GM12878 (cell line): ENCODE measurements around the gene ADGRL3.

ENCODE experiments used
- ATF3 ChIP-seq: IDR thresholded peaks from 2 replicates; pipeline ENCODE4 v1.6.1; 2011; ENCODE audit warnings: low read depth, mild to moderate bottlenecking, low read length, moderate library complexity, borderline replicate concordance; ENCODE audit errors: extremely low read depth
- CHD4 ChIP-seq: fragments of 200-600 bp; sonication (generic); IDR thresholded peaks from 2 replicates; pipeline ENCODE4 v1.6.1; 2016; ENCODE audit warnings: mild to moderate bottlenecking
- EZH2 ChIP-seq: IDR thresholded peaks from 2 replicates; pipeline ENCODE4 v1.6.1; 2012; ENCODE audit warnings: low read depth, mild to moderate bottlenecking, control low read depth, inconsistent platforms, low read length, borderline replicate concordance; ENCODE audit not compliant: control insufficient read depth
- PML ChIP-seq: IDR thresholded peaks from 2 replicates; pipeline ENCODE4 v1.6.1; 2012; ENCODE audit warnings: low read length, inconsistent platforms
- POLR2AphosphoS2 ChIP-seq: IDR thresholded peaks from 2 replicates; pipeline ENCODE4 v1.6.1; 2011; ENCODE audit warnings: low read depth, mild to moderate bottlenecking, low read length, improper control_type of control experiment, moderate library complexity
- REST ChIP-seq: IDR thresholded peaks from 2 replicates; pipeline ENCODE4 v1.6.1; 2012; ENCODE audit warnings: mild to moderate bottlenecking, low read depth, low read length
- SIN3A ChIP-seq: IDR thresholded peaks from 2 replicates; pipeline ENCODE4 v1.6.1; 2012; ENCODE audit warnings: low read depth, low read length, improper control_type of control experiment
- TCF12 ChIP-seq: IDR thresholded peaks from 2 replicates; pipeline ENCODE4 v1.6.1; 2011; ENCODE audit warnings: low read depth, mild to moderate bottlenecking, low read length
- TCF3 ChIP-seq: IDR thresholded peaks from 2 replicates; pipeline ENCODE4 v1.6.1; 2012; ENCODE audit warnings: low read depth, mild to moderate bottlenecking, low read length, borderline replicate concordance; ENCODE audit not compliant: insufficient read depth
- ZNF274 ChIP-seq: IDR thresholded peaks from one replicate; pipeline ENCODE4 v1.8.0; 2011; ENCODE audit not compliant: insufficient read length, insufficient read depth
- TF ChIP-seq, protein P1 (sequence below): fragments of 450-650 bp; IDR thresholded peaks from 2 replicates; pipeline ENCODE4 v1.6.1; 2016; ENCODE audit warnings: mild to moderate bottlenecking
- TF ChIP-seq, protein P2 (sequence below), 3 experiments: IDR thresholded peaks in 2 of 3; conservative IDR thresholded peaks in 1 of 3; 2 replicates each; pipeline ENCODE4 v1.5.1; 2011; ENCODE audit warnings: low read depth in 3 of 3, low read length in 3 of 3, mild to moderate bottlenecking in 3 of 3, control low read depth in 2 of 3, moderate library complexity in 2 of 3, inconsistent platforms in 1 of 3, mixed read lengths in 1 of 3; ENCODE audit not compliant: control insufficient read depth in 2 of 3, insufficient read depth in 1 of 3; ENCODE audit errors: extremely low read depth in 1 of 3
- TF ChIP-seq, protein P3 (sequence below): fragments of 450-650 bp; formaldehyde crosslinking; IDR thresholded peaks from 2 replicates; pipeline ENCODE4 v1.4.0; 2020; ENCODE audit warnings: mild to moderate bottlenecking, moderate library complexity

GRCh38 chr4:61661960-61662359 lies 461.8 kb downstream of the ADGRL3 start:
- no peak for TF ChIP-seq SIN3A
- TF ChIP-seq TCF12, result no peak
- no peak for TF ChIP-seq POLR2AphosphoS2
- TF ChIP-seq, protein P1, sequence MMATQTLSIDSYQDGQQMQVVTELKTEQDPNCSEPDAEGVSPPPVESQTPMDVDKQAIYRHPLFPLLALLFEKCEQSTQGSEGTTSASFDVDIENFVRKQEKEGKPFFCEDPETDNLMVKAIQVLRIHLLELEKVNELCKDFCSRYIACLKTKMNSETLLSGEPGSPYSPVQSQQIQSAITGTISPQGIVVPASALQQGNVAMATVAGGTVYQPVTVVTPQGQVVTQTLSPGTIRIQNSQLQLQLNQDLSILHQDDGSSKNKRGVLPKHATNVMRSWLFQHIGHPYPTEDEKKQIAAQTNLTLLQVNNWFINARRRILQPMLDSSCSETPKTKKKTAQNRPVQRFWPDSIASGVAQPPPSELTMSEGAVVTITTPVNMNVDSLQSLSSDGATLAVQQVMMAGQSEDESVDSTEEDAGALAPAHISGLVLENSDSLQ, result no peak
- no peak for TF ChIP-seq ATF3
- TF ChIP-seq, protein P2, sequence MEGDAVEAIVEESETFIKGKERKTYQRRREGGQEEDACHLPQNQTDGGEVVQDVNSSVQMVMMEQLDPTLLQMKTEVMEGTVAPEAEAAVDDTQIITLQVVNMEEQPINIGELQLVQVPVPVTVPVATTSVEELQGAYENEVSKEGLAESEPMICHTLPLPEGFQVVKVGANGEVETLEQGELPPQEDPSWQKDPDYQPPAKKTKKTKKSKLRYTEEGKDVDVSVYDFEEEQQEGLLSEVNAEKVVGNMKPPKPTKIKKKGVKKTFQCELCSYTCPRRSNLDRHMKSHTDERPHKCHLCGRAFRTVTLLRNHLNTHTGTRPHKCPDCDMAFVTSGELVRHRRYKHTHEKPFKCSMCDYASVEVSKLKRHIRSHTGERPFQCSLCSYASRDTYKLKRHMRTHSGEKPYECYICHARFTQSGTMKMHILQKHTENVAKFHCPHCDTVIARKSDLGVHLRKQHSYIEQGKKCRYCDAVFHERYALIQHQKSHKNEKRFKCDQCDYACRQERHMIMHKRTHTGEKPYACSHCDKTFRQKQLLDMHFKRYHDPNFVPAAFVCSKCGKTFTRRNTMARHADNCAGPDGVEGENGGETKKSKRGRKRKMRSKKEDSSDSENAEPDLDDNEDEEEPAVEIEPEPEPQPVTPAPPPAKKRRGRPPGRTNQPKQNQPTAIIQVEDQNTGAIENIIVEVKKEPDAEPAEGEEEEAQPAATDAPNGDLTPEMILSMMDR (IDR thresholded peaks at IDR 0.05 in 2 of 3, conservative IDR thresholded peaks at IDR 0.05 in 1 of 3; ENCODE audit: control insufficient read depth in 2 of 3, extremely low read depth in 1 of 3, insufficient read depth in 1 of 3, low read depth in 3 of 3, low read length in 3 of 3), result no peak
- TF ChIP-seq EZH2, result no peak
- no peak for TF ChIP-seq TCF3
- TF ChIP-seq, protein P3, sequence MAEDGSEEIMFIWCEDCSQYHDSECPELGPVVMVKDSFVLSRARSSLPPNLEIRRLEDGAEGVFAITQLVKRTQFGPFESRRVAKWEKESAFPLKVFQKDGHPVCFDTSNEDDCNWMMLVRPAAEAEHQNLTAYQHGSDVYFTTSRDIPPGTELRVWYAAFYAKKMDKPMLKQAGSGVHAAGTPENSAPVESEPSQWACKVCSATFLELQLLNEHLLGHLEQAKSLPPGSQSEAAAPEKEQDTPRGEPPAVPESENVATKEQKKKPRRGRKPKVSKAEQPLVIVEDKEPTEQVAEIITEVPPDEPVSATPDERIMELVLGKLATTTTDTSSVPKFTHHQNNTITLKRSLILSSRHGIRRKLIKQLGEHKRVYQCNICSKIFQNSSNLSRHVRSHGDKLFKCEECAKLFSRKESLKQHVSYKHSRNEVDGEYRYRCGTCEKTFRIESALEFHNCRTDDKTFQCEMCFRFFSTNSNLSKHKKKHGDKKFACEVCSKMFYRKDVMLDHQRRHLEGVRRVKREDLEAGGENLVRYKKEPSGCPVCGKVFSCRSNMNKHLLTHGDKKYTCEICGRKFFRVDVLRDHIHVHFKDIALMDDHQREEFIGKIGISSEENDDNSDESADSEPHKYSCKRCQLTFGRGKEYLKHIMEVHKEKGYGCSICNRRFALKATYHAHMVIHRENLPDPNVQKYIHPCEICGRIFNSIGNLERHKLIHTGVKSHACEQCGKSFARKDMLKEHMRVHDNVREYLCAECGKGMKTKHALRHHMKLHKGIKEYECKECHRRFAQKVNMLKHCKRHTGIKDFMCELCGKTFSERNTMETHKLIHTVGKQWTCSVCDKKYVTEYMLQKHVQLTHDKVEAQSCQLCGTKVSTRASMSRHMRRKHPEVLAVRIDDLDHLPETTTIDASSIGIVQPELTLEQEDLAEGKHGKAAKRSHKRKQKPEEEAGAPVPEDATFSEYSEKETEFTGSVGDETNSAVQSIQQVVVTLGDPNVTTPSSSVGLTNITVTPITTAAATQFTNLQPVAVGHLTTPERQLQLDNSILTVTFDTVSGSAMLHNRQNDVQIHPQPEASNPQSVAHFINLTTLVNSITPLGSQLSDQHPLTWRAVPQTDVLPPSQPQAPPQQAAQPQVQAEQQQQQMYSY (CRISPR knock-in tag), result no peak
- TF ChIP-seq PML, result no peak
- TF ChIP-seq CHD4, result no peak
- no peak for TF ChIP-seq ZNF274
- TF ChIP-seq REST, result no peak
